ENCODE measurements around the gene FIG4.

The FIG4 gene

GRCh38 chr6:109762769-109763441 lies 71.8 kb downstream of the FIG4 start:
- DNase-seq = no peak

- no peak for DNase-seq
Measured at GRCh38 chr6:109766167-109766566, 75.1 kb downstream of the FIG4 start.

GRCh38 chr6:109767961-109768360 lies 76.9 kb downstream of the FIG4 start:
- no peak for DNase-seq

GRCh38 chr6:109768485-109768884 lies 77.4 kb downstream of the FIG4 start:
- DNase-seq = no peak

GRCh38 chr6:109769213-109769612 lies 78.1 kb downstream of the FIG4 start:
- no peak for DNase-seq

- DNase-seq = no peak
Measured at GRCh38 chr6:109770047-109770446, 79.0 kb downstream of the FIG4 start.

- DNase-seq = no peak
Measured at GRCh38 chr6:109770779-109771178, 79.7 kb downstream of the FIG4 start.

GRCh38 chr6:109771939-109772755 lies 81.1 kb downstream of the FIG4 start:
- peak; percentile 67 for DNase-seq

- DNase-seq = no peak
Measured at GRCh38 chr6:109772883-109773431, 81.9 kb downstream of the FIG4 start.

GRCh38 chr6:109781001-109781400 lies 89.9 kb downstream of the FIG4 start:
- DNase-seq = no peak

GRCh38 chr6:109782491-109782999 lies 91.4 kb downstream of the FIG4 start:
- DNase-seq = no peak

- DNase-seq = peak; percentile 35
Measured at GRCh38 chr6:109783250-109783986, 92.3 kb downstream of the FIG4 start.

- DNase-seq = no peak
Measured at GRCh38 chr6:109787312-109787711, 96.2 kb downstream of the FIG4 start.

GRCh38 chr6:109788687-109789086 lies 97.6 kb downstream of the FIG4 start:
- DNase-seq = no peak

GRCh38 chr6:109790131-109790530 lies 99.0 kb downstream of the FIG4 start:
- no peak for DNase-seq

- DNase-seq = no peak
Measured at GRCh38 chr6:109791301-109791700, 100.2 kb downstream of the FIG4 start.

- no peak for DNase-seq
Measured at GRCh38 chr6:109793021-109793420, 101.9 kb downstream of the FIG4 start.

GRCh38 chr6:109793792-109794191 lies 102.7 kb downstream of the FIG4 start:
- peak; percentile 50 for DNase-seq

GRCh38 chr6:109794201-109794923 lies 103.3 kb downstream of the FIG4 start:
- no peak for DNase-seq

- DNase-seq = no peak
Measured at GRCh38 chr6:109795994-109796555, 105.0 kb downstream of the FIG4 start.

GRCh38 chr6:109799129-109799528 lies 108.0 kb downstream of the FIG4 start:
- DNase-seq = no peak

GRCh38 chr6:109799664-109800063 lies 108.6 kb downstream of the FIG4 start:
- no peak for DNase-seq

All from hematopoietic multipotent progenitor cell treated with erythropoietin and hydrocortisone succinate and interleukin-3 and kit ligand, for 4 days (in vitro differentiated cells).